ENCODE measurements around the gene PGAP3.

DNA sequence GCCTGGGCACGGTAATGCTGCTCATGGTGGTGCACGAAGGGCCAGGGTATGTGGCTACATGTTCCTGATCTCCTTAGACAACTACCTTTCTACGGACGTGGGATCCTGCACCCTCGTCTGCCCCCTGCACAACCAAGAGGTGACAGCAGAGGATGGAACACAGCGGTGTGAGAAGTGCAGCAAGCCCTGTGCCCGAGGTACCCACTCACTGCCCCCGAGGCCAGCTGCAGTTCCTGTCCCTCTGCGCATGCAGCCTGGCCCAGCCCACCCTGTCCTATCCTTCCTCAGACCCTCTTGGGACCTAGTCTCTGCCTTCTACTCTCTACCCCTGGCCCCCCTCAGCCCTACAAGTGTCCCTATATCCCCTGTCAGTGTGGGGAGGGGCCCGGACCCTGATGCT is 24.0 kb upstream of the PGAP3 start:
- TF ChIP-seq, protein P1, sequence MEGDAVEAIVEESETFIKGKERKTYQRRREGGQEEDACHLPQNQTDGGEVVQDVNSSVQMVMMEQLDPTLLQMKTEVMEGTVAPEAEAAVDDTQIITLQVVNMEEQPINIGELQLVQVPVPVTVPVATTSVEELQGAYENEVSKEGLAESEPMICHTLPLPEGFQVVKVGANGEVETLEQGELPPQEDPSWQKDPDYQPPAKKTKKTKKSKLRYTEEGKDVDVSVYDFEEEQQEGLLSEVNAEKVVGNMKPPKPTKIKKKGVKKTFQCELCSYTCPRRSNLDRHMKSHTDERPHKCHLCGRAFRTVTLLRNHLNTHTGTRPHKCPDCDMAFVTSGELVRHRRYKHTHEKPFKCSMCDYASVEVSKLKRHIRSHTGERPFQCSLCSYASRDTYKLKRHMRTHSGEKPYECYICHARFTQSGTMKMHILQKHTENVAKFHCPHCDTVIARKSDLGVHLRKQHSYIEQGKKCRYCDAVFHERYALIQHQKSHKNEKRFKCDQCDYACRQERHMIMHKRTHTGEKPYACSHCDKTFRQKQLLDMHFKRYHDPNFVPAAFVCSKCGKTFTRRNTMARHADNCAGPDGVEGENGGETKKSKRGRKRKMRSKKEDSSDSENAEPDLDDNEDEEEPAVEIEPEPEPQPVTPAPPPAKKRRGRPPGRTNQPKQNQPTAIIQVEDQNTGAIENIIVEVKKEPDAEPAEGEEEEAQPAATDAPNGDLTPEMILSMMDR (IDR thresholded peaks at IDR 0.05) = no peak
- TF ChIP-seq ZFX (IDR thresholded peaks at IDR 0.05; ENCODE audit: borderline replicate concordance) = no peak

Measured in 22Rv1 (cell line).